Vagina (tissue), 2 donors: ENCODE results near the gene RNF166. TPM values are rescaled to one million over a fixed set of nuclear protein-coding genes. Genes with fewer than 3 reads are reported as not detected.

ENCODE experiments used
- DNase-seq, 2 donors: peaks; one replicate each; pipeline ENCODE4 v3.0.0-alpha.2; 2017; ENCODE audit errors: extremely low spot score in 2 of 2
- H3K27ac ChIP-seq: fragments of 200-600 bp; sonication (generic); one replicate; pipeline ENCODE4 v1.5.1; 2019
- H3K27me3 ChIP-seq: fragments of 200-600 bp; sonication (generic); one replicate; pipeline ENCODE4 v1.5.1; 2019
- H3K36me3 ChIP-seq, 2 donors: fragments of 200-600 bp; sonication (generic); one replicate each; pipeline ENCODE4 v1.5.1; 2017 to 2019
- H3K4me1 ChIP-seq: fragments of 200-600 bp; sonication (generic); one replicate; pipeline ENCODE4 v1.5.1; 2019
- H3K4me3 ChIP-seq, 2 donors: fragments of 200-600 bp; sonication (generic); 1 replicate in 1 of 2; 2 replicates in 1 of 2; pipeline ENCODE4 v1.5.1; 2016 to 2019
- H3K9me3 ChIP-seq: fragments of 200-600 bp; sonication (generic); one replicate; pipeline ENCODE4 v1.5.1; 2019
- POLR2A ChIP-seq, 2 donors: fragments of 450-650 bp; IDR thresholded peaks; one replicate each; pipeline ENCODE4 v1.6.1; 2017; ENCODE audit warnings: antibody characterized with exemption in 2 of 2, mild to moderate bottlenecking in 2 of 2, moderate library complexity in 2 of 2
- POLR2AphosphoS5 ChIP-seq, 2 donors: sonication (generic); formaldehyde crosslinking; IDR thresholded peaks; one replicate each; pipeline ENCODE4 v1.9.0; 2017; ENCODE audit warnings: antibody characterized with exemption in 2 of 2, mild to moderate bottlenecking in 2 of 2, low read depth in 1 of 2; ENCODE audit not compliant: insufficient read depth in 1 of 2
- intact Hi-C: fragments of 100-400 bp; cut with DNase I; formaldehyde crosslinking; loops from one replicate; pipeline ENCODE4 v1.15.1; 2023
- total RNA-seq: library from RNA; depleted of rRNA; stranded (reverse); fragments of >200 nt; gene quantifications from one replicate; pipeline ENCODE4 v1.2.3, GENCODE V29; 2016
- TF ChIP-seq, protein P1 (sequence below), 3 experiments: fragments of 450-650 bp in 2 of 3; fragments of 200-600 bp in 1 of 3; sonication (generic) in 1 of 3; IDR thresholded peaks; one replicate each; pipeline ENCODE4 v1.5.1; 2017 to 2019; ENCODE audit warnings: antibody characterized with exemption in 3 of 3, mild to moderate bottlenecking in 2 of 3, moderate library complexity in 2 of 3

RNF166 gene
- total RNA-seq, 1 donor from 2014 or later, result 26.5 TPM

GRCh38 chr16:88730632-88731607, 24.7 kb upstream of the RNF166 start:
- no peaks in the 10 kb centered on the region for H3K9me3 ChIP-seq
- intact Hi-C loops, result no loop called here
- no peak for DNase-seq
- TF ChIP-seq POLR2AphosphoS5 (IDR thresholded peaks at IDR 0.05; ENCODE audit: insufficient read depth in 1 of 2, low read depth in 1 of 2) (no peak), POLR2A (IDR thresholded peaks at IDR 0.05) (no peak)
- TF ChIP-seq, protein P1, sequence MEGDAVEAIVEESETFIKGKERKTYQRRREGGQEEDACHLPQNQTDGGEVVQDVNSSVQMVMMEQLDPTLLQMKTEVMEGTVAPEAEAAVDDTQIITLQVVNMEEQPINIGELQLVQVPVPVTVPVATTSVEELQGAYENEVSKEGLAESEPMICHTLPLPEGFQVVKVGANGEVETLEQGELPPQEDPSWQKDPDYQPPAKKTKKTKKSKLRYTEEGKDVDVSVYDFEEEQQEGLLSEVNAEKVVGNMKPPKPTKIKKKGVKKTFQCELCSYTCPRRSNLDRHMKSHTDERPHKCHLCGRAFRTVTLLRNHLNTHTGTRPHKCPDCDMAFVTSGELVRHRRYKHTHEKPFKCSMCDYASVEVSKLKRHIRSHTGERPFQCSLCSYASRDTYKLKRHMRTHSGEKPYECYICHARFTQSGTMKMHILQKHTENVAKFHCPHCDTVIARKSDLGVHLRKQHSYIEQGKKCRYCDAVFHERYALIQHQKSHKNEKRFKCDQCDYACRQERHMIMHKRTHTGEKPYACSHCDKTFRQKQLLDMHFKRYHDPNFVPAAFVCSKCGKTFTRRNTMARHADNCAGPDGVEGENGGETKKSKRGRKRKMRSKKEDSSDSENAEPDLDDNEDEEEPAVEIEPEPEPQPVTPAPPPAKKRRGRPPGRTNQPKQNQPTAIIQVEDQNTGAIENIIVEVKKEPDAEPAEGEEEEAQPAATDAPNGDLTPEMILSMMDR (IDR thresholded peaks at IDR 0.05), result no peak
- H3K27me3 ChIP-seq, result no peaks in the 10 kb centered on the region
- no peak overlapping the region for H3K4me3 ChIP-seq
- H3K36me3 ChIP-seq, result peaks cover 0 to 66% of the 10 kb centered on the region in 2 donors
- no peaks in the 10 kb centered on the region for H3K4me1 ChIP-seq
- no peak overlapping the region for H3K27ac ChIP-seq

- no peak overlapping the region for H3K27ac ChIP-seq
- H3K4me1 ChIP-seq, result no peaks in the 10 kb centered on the region
- H3K36me3 ChIP-seq, result peaks cover 0 to 72% of the 10 kb centered on the region in 2 donors
- no peaks in the 10 kb centered on the region for H3K9me3 ChIP-seq
- DNase-seq, result no peak
- intact Hi-C loops, result no loop called here
- no peak overlapping the region for H3K4me3 ChIP-seq
- TF ChIP-seq POLR2A (IDR thresholded peaks at IDR 0.05) (no peak), POLR2AphosphoS5 (IDR thresholded peaks at IDR 0.05; ENCODE audit: insufficient read depth in 1 of 2, low read depth in 1 of 2) (no peak)
- TF ChIP-seq, protein P1 (IDR thresholded peaks at IDR 0.05), result no peak
- no peaks in the 10 kb centered on the region for H3K27me3 ChIP-seq
Observed at GRCh38 chr16:88727871-88728270, 21.7 kb upstream of the RNF166 start.

DNA sequence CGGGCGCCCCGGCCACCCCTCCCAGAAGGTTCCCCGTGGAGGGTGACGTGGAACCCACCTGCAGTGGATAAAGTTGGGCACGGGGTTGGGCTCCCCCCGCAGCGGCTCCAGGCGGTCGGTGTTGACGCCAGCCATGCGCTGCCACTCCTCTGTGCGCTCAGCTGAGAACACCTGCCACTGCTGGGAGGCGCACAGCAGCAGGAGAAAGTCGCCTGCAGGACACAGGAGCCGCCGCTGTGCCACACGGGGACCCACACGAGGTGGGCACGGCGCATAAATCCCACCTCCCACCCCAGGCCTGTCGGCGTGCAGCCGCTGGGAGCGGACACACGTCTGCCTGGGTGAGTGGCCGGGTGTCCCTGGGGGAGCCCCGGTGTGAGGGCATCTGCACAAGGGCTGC, 20.8 kb upstream of the RNF166 start:
- H3K9me3 ChIP-seq, result no peaks in the 10 kb centered on the region
- no peak overlapping the region for H3K4me3 ChIP-seq
- no peaks in the 10 kb centered on the region for H3K4me1 ChIP-seq
- no peaks in the 10 kb centered on the region for H3K27me3 ChIP-seq
- H3K27ac ChIP-seq, result no peak overlapping the region
- peaks cover 0 to 73% of the 10 kb centered on the region in 2 donors for H3K36me3 ChIP-seq
- TF ChIP-seq POLR2A (IDR thresholded peaks at IDR 0.05) (no peak), POLR2AphosphoS5 (IDR thresholded peaks at IDR 0.05; ENCODE audit: insufficient read depth in 1 of 2, low read depth in 1 of 2) (no peak)
- TF ChIP-seq, protein P1 (IDR thresholded peaks at IDR 0.05), result no peak
- DNase-seq, result no peak
- intact Hi-C loops, result no loop called here

- TF ChIP-seq POLR2A (IDR thresholded peaks at IDR 0.05) (no peak), POLR2AphosphoS5 (IDR thresholded peaks at IDR 0.05; ENCODE audit: insufficient read depth in 1 of 2, low read depth in 1 of 2) (no peak)
- TF ChIP-seq, protein P1 (IDR thresholded peaks at IDR 0.05), result no peak
- no peak for DNase-seq
- H3K36me3 ChIP-seq, result peaks cover 0 to 73% of the 10 kb centered on the region in 2 donors
Observed at GRCh38 chr16:88726408-88726749, 20.2 kb upstream of the RNF166 start.

More at GRCh38 chr16:88726408-88726749, 20.2 kb upstream of the RNF166 start:
- H3K27me3 ChIP-seq, result no peaks in the 10 kb centered on the region
- intact Hi-C loops, result no loop called here
- no peaks in the 10 kb centered on the region for H3K4me1 ChIP-seq
- H3K4me3 ChIP-seq, result no peak overlapping the region
- H3K9me3 ChIP-seq, result no peaks in the 10 kb centered on the region
- H3K27ac ChIP-seq, result no peak overlapping the region
